ENCODE results near the gene CNTNAP2.

Gene CNTNAP2

DNA sequence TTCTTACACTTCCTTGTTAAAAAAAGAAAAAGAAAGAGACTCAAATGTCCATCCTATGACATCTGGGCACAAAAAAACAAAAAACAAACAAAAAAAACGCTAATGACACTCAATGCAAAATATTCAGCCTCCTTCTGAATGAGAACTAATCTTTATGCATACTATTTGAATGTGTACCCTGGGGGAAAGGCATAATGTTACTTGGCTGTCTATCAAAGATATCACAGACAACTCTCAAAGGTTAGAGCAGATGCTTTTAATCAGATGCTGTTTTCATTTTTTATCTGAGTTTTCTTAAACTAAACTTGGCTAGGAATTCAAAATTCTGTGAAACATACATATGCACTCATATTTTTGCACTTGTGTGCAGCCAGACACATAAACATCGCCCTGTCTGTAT, 745.8 kb downstream of the CNTNAP2 start:
- no peak overlapping the region for H3K4me2 ChIP-seq
- no peaks in the 10 kb centered on the region for H4K20me1 ChIP-seq (ENCODE audit: insufficient read depth)
- H3K36me3 ChIP-seq (ENCODE audit: insufficient read depth), result no peaks in the 10 kb centered on the region
- no peak overlapping the region for H2AFZ ChIP-seq (ENCODE audit: low read depth)
- TF ChIP-seq, protein P1, sequence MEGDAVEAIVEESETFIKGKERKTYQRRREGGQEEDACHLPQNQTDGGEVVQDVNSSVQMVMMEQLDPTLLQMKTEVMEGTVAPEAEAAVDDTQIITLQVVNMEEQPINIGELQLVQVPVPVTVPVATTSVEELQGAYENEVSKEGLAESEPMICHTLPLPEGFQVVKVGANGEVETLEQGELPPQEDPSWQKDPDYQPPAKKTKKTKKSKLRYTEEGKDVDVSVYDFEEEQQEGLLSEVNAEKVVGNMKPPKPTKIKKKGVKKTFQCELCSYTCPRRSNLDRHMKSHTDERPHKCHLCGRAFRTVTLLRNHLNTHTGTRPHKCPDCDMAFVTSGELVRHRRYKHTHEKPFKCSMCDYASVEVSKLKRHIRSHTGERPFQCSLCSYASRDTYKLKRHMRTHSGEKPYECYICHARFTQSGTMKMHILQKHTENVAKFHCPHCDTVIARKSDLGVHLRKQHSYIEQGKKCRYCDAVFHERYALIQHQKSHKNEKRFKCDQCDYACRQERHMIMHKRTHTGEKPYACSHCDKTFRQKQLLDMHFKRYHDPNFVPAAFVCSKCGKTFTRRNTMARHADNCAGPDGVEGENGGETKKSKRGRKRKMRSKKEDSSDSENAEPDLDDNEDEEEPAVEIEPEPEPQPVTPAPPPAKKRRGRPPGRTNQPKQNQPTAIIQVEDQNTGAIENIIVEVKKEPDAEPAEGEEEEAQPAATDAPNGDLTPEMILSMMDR (conservative IDR thresholded peaks at IDR 0.05; ENCODE audit: low read depth, low read length), result no peak
- H3K9ac ChIP-seq, result no peak overlapping the region
- no peaks in the 10 kb centered on the region for H3K4me1 ChIP-seq (ENCODE audit: low read depth, poor library complexity, severe bottlenecking)
- no peak overlapping the region for H3K4me3 ChIP-seq (IDR thresholded peaks at IDR 0.05; ENCODE audit: insufficient read depth, low read depth, low read length)
- H3K27ac ChIP-seq, result no peak overlapping the region
- H3K27me3 ChIP-seq (ENCODE audit: insufficient read depth, low read depth), result no peaks in the 10 kb centered on the region
- no peaks in the 10 kb centered on the region for H3K79me2 ChIP-seq (ENCODE audit: insufficient read depth, low read depth)

DNA sequence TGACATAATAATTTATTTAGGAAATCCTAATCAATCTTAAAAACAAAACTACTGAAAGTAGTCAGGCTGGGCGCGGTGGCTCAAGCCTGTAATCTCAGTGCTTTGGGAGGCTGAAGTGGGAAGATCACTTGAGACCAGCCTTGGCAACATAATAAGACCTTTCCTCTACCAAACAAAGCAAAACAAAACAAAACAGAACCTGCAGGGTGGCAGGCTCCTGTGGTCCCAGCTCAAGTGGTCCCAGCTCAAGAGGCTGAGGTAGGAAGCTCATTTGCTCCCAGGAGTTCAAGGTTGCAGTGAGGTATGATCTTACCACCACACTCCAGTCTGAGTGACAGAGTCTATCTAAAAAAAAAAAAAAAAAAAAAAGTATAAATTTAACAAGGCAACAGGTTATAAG, 748.0 kb downstream of the CNTNAP2 start:
- H3K4me2 ChIP-seq, result no peak overlapping the region

DNA sequence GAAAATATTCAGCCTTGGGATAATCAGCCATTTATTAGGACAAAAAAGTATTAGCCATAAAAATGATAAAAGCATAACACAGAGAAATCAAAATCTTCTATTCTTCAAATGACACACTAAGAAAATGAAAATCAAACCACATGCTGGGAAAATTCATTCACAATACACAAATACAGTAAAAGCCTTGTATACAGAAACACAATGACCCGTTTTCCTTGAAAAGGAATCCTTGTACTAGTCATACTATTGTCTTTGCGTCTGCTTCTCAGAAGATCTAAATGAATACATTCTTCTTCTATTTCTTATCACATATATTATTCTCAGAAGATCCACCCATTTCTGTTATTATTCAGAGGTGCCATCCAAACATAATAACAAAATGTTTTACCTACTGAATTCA, 749.1 kb downstream of the CNTNAP2 start:
- TF ChIP-seq, protein P1 (conservative IDR thresholded peaks at IDR 0.05; ENCODE audit: low read depth, low read length), result no peak

More for the DNA sequence above, 748.0 kb downstream of the CNTNAP2 start:
- Histone ChIP-seq H3K27me3 (ENCODE audit: insufficient read depth, low read depth) (no peaks in the 10 kb centered on the region), H3K36me3 (ENCODE audit: insufficient read depth) (no peaks in the 10 kb centered on the region), H3K27ac (no peak overlapping the region), H3K9ac (no peak overlapping the region), H3K4me3 (IDR thresholded peaks at IDR 0.05; ENCODE audit: insufficient read depth, low read depth, low read length) (no peak overlapping the region), H3K4me1 (ENCODE audit: low read depth, poor library complexity, severe bottlenecking) (no peaks in the 10 kb centered on the region), H3K79me2 (ENCODE audit: insufficient read depth, low read depth) (no peaks in the 10 kb centered on the region), H2AFZ (ENCODE audit: low read depth) (no peak overlapping the region), H4K20me1 (ENCODE audit: insufficient read depth) (no peaks in the 10 kb centered on the region)
- TF ChIP-seq, protein P1 (conservative IDR thresholded peaks at IDR 0.05; ENCODE audit: low read depth, low read length), result no peak

DNA sequence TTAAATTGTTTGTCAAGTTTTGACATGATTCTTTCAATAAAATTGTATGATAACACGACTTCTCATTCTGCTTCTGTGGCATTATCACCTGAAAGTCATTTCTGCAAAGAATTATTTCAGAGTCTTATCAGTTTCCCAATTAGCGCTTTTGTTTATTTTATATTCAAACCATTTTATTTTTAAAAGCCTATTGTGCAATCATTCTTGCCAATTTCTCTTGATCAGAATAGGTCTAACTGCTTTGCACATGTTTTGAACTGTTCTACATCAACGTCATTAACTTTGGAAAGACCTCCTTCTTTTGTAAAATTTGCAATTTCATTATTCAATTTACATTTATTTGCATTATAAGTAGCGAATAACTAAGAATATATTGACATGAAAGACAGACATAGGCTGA, 758.1 kb downstream of the CNTNAP2 start:
- Histone ChIP-seq H3K27ac (no peak overlapping the region), H4K20me1 (ENCODE audit: insufficient read depth) (no peaks in the 10 kb centered on the region), H3K9ac (no peak overlapping the region), H2AFZ (ENCODE audit: low read depth) (no peak overlapping the region), H3K4me2 (no peak overlapping the region), H3K4me3 (IDR thresholded peaks at IDR 0.05; ENCODE audit: insufficient read depth, low read depth, low read length) (no peak overlapping the region), H3K36me3 (ENCODE audit: insufficient read depth) (no peaks in the 10 kb centered on the region), H3K4me1 (ENCODE audit: low read depth, poor library complexity, severe bottlenecking) (no peaks in the 10 kb centered on the region), H3K79me2 (ENCODE audit: insufficient read depth, low read depth) (no peaks in the 10 kb centered on the region), H3K27me3 (ENCODE audit: insufficient read depth, low read depth) (no peaks in the 10 kb centered on the region)
- TF ChIP-seq, protein P1 (conservative IDR thresholded peaks at IDR 0.05; ENCODE audit: low read depth, low read length), result no peak

More for the DNA sequence above, 749.1 kb downstream of the CNTNAP2 start:
- no peak overlapping the region for H3K4me3 ChIP-seq (IDR thresholded peaks at IDR 0.05; ENCODE audit: insufficient read depth, low read depth, low read length)
- no peaks in the 10 kb centered on the region for H3K27me3 ChIP-seq (ENCODE audit: insufficient read depth, low read depth)
- H3K79me2 ChIP-seq (ENCODE audit: insufficient read depth, low read depth), result no peaks in the 10 kb centered on the region
- no peaks in the 10 kb centered on the region for H3K36me3 ChIP-seq (ENCODE audit: insufficient read depth)
- no peaks in the 10 kb centered on the region for H3K4me1 ChIP-seq (ENCODE audit: low read depth, poor library complexity, severe bottlenecking)
- H3K9ac ChIP-seq, result no peak overlapping the region
- H2AFZ ChIP-seq (ENCODE audit: low read depth), result no peak overlapping the region
- H3K4me2 ChIP-seq, result no peak overlapping the region
- H3K27ac ChIP-seq, result no peak overlapping the region
- no peaks in the 10 kb centered on the region for H4K20me1 ChIP-seq (ENCODE audit: insufficient read depth)

Data from KMS-11 (cell line).